Progenitor cell of endocrine pancreas (in vitro differentiated cells): ENCODE data around the gene TREX2. TPM values are rescaled to one million over a fixed set of nuclear protein-coding genes. Genes with fewer than 3 reads are reported as not detected.

Experiments
- DNase-seq: peaks from one replicate; pipeline ENCODE4 v3.0.0; 2021; ENCODE audit warnings: low spot score; ENCODE audit not compliant: unreplicated experiment
- H3K27ac Mint-ChIP-seq: 2 replicates; pipeline ENCODE4 v1.8.0; 2021; ENCODE audit warnings: mild to moderate bottlenecking, moderate library complexity, mixed read lengths
- H3K27me3 Mint-ChIP-seq: 2 replicates; pipeline ENCODE4 v1.8.0; 2021; ENCODE audit warnings: mixed read lengths
- H3K36me3 Mint-ChIP-seq: 2 replicates; pipeline ENCODE4 v1.8.0; 2022; ENCODE audit warnings: mixed read lengths; ENCODE audit not compliant: insufficient read depth
- H3K4me1 Mint-ChIP-seq: 2 replicates; pipeline ENCODE4 v1.8.0; 2021; ENCODE audit warnings: low read depth, mixed read lengths
- H3K4me3 Mint-ChIP-seq: 2 replicates; pipeline ENCODE4 v1.8.0; 2021; ENCODE audit warnings: low read depth, mild to moderate bottlenecking, moderate library complexity, mixed read lengths
- H3K9me3 Mint-ChIP-seq: 2 replicates; pipeline ENCODE4 v1.8.0; 2021; ENCODE audit warnings: low read depth, mixed read lengths
- total RNA-seq: library from RNA; stranded (reverse); gene quantifications from 2 replicates; pipeline ENCODE4 v1.2.1, GENCODE V29; 2021
- TF ChIP-seq, protein P1 (sequence below): fragments of 200-600 bp; sonication (generic); IDR thresholded peaks from one replicate; pipeline ENCODE4 v1.5.0; 2021; ENCODE audit warnings: antibody characterized with exemption, mild to moderate bottlenecking; ENCODE audit not compliant: unreplicated experiment

Gene TREX2
- total RNA-seq, 1 donor from 2014 or later: 0.41 TPM

DNA sequence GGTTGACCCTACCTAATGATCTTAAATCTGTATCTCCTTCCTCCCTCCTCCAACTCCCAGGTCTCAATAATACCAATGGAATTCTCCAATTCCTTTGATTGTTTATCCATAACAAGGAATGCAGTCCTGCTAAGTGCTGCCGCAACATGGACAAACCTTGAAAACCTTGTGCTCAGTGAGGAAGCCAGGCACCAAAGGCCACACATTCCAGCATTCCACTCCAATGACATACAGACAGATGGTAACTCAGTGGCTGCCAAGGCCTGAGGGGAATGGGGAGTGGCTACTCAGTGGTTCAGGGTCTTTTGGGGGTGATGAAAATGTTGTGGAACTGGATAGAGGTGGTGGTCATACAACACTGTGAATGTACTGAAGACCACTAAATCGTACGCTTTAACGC is 14.1 kb upstream of the TREX2 start:
- Mint-ChIP-seq H3K27ac (peak overlapping the region; percentile 56), H3K36me3 (peaks cover 10% of the 10 kb centered on the region), H3K4me1 (no peaks in the 10 kb centered on the region), H3K27me3 (no peaks in the 10 kb centered on the region), H3K4me3 (no peak overlapping the region), H3K9me3 (peaks cover 9% of the 10 kb centered on the region)
- TF ChIP-seq, protein P1, sequence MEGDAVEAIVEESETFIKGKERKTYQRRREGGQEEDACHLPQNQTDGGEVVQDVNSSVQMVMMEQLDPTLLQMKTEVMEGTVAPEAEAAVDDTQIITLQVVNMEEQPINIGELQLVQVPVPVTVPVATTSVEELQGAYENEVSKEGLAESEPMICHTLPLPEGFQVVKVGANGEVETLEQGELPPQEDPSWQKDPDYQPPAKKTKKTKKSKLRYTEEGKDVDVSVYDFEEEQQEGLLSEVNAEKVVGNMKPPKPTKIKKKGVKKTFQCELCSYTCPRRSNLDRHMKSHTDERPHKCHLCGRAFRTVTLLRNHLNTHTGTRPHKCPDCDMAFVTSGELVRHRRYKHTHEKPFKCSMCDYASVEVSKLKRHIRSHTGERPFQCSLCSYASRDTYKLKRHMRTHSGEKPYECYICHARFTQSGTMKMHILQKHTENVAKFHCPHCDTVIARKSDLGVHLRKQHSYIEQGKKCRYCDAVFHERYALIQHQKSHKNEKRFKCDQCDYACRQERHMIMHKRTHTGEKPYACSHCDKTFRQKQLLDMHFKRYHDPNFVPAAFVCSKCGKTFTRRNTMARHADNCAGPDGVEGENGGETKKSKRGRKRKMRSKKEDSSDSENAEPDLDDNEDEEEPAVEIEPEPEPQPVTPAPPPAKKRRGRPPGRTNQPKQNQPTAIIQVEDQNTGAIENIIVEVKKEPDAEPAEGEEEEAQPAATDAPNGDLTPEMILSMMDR: no peak
- DNase-seq: no peak

DNA sequence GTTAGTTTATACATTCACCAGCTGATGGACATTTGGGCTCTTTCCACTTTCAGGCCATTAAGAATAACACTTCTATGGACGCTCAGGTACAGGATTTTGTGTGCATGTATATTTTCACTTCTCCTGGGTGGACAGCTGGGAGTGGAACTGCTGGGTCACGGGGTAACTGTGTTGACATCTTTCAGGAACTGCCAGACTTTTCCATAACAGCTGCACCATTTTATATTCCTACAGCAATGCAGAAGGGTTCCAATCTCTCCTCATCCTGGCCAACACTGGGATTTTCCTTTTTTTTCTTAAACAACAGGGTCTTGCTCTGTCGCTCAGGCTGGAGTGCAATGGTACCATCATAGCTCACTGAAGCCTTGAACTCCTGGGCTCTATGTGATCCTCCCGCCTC is 12.6 kb upstream of the TREX2 start:
- Mint-ChIP-seq H3K27ac (no peak overlapping the region), H3K27me3 (no peaks in the 10 kb centered on the region), H3K36me3 (peaks cover 9% of the 10 kb centered on the region), H3K4me3 (no peak overlapping the region), H3K9me3 (peaks cover 6% of the 10 kb centered on the region), H3K4me1 (no peaks in the 10 kb centered on the region)
- TF ChIP-seq, protein P1: no peak
- DNase-seq: no peak

DNA sequence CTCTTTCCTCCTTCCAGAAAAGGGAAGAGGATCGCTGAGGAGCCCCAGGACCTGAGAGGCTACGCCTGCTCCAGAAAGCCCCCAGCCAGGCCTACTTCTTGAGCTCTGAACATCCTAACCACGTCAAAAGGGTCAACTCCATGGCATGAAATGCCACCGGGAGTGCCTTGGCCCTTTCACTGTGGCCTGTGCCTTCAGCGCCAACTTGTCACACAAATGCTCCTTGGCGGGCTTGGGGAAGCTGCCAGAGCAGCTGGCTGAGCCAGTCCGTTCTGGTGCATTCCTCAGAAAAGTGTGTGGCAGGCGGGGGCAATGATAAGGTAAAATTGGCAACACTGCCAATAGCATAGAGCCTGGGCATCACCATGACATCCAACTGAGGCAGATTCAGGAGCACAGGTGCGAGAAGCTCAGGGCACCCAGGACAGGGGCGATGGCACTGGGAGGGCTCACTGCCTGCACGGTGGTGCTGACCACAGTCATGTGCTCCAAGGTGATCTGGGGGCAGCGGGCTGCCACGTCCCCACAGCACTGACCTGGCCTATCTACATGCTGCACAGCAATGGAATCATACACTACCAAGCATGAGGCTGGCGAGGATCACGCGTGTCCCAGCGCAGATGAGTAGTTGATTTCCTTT is 12.1 kb upstream of the TREX2 start:
- Mint-ChIP-seq H3K36me3 (peaks cover 9% of the 10 kb centered on the region), H3K27ac (no peak overlapping the region), H3K9me3 (peaks cover 6% of the 10 kb centered on the region), H3K4me1 (no peaks in the 10 kb centered on the region), H3K27me3 (no peaks in the 10 kb centered on the region), H3K4me3 (no peak overlapping the region)
- no peak for DNase-seq
- TF ChIP-seq, protein P1: no peak

DNA sequence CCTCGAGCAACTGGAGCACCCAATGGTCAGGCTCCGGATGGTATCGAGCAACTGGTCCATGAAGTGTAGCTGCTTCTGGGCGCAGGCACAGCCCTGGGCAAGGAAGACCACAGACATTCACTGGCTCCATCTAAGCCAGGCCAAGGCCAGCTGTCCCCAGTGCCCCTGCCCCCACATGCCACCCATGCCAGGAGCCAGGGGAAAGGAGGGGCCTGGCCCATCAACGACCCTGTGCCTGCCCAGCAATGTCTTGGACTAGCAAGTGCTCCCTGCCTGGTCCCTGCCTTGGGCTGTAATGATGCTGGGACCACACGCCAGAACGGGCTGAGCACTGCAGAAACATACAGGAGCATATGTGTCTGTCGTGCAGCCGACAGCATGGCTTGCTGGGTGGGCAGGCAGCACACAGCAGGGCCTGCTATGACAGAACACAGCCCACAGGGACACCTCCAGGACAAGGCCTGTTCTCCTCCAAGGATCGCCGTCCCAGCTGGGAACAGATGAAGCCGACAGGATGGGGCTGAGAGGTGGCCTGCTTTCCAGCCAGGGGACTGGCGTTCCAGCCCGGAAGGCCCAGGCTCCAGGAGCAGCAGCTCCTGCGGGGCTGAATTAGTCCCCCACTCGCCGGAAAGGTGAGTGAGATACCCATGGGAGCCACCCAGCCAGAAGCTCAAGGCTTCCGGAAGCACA is 11.4 kb upstream of the TREX2 start:
- Mint-ChIP-seq H3K36me3 (peaks cover 9% of the 10 kb centered on the region), H3K27me3 (no peaks in the 10 kb centered on the region), H3K4me3 (no peak overlapping the region), H3K9me3 (peaks cover 6% of the 10 kb centered on the region), H3K27ac (no peak overlapping the region), H3K4me1 (no peaks in the 10 kb centered on the region)
- DNase-seq: no peak
- TF ChIP-seq, protein P1: no peak

DNA sequence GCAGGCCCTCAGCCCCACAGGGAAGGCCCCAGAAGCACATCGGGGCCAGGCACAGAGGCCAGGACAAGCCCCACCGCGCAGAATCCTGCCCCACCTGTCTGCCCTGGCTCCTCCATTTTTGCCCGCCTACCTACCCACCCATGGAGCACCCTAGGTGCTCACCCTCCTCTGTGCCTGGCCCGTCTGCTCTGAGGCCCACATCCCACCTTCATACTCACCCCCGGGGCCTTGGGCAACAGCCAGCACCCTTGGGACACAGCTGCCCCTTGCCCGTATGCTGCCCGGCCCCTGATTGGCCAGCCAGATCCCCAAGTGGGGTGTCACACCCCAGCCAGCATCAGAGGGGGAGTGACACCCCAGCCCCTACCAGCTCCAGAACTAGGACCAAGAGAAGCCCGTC is 10.8 kb upstream of the TREX2 start:
- no peak overlapping the region for H3K27ac Mint-ChIP-seq
- peaks cover 9% of the 10 kb centered on the region for H3K36me3 Mint-ChIP-seq
- no peaks in the 10 kb centered on the region for H3K4me1 Mint-ChIP-seq
- DNase-seq: no peak
- H3K4me3 Mint-ChIP-seq: no peak overlapping the region
- H3K9me3 Mint-ChIP-seq: peaks cover 6% of the 10 kb centered on the region
- no peaks in the 10 kb centered on the region for H3K27me3 Mint-ChIP-seq
- TF ChIP-seq, protein P1: no peak
